ENCODE measurements around the gene ALKBH4.
"Not testable (repeated sequence)": the region's sequence is repeated elsewhere in the genome, so short reads cannot be mapped to it uniquely, and the experiment has no call there.

DNA sequence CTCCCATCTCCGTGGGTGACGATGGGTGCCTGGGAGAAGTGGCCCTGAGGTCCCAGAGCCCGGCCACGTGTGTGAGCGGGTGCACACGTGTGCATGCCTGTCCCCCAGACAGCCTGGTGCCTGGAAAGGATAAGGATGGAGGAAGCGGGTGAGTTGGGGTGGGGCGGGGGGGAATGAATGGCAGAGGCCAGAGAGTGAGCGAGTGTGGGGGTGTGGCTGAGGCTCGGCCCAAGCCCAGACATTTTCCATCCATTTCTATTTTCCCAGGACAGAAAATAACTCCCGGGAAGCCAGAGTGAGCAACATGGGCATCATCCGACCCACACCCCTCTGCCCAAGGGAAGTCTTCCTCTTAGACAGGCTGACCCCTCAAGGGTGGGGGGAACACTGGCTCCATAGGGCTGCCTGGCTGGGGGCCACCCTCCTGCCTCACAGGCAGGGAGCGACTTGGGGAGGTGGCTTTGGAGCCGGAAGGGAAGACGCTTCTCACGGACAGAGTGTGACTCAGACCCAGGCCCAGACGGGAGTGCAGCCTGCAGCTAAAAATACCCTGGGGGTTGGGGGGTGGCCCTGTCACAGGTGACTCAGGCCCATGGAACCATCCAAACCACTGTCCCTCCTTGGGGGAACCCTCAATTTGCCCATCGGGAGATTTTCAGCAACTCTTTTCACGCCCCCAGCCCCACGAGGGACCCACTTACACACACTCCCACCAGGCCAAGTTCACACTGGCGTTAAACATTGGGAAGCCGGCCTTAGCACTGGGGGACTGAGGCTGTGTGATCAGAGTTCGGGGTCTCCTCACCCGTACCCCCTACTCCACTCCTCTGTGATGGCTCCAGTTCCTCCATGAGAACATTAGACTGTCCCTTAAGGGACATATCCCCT, 40.9 kb upstream of the ALKBH4 start:
- TF ChIP-seq, protein P1, sequence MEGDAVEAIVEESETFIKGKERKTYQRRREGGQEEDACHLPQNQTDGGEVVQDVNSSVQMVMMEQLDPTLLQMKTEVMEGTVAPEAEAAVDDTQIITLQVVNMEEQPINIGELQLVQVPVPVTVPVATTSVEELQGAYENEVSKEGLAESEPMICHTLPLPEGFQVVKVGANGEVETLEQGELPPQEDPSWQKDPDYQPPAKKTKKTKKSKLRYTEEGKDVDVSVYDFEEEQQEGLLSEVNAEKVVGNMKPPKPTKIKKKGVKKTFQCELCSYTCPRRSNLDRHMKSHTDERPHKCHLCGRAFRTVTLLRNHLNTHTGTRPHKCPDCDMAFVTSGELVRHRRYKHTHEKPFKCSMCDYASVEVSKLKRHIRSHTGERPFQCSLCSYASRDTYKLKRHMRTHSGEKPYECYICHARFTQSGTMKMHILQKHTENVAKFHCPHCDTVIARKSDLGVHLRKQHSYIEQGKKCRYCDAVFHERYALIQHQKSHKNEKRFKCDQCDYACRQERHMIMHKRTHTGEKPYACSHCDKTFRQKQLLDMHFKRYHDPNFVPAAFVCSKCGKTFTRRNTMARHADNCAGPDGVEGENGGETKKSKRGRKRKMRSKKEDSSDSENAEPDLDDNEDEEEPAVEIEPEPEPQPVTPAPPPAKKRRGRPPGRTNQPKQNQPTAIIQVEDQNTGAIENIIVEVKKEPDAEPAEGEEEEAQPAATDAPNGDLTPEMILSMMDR (IDR thresholded peaks at IDR 0.05): not testable (repeated sequence)
- TF ChIP-seq POLR2A, EP300 (IDR thresholded peaks at IDR 0.05): not testable (repeated sequence)

Data from sigmoid colon (tissue), 4 donors.